Measurements from ENCODE around the gene GPR107.
A peak's percentile ranks its signal among the peaks of the same experiment; 100 is the strongest.

Gene GPR107

DNA sequence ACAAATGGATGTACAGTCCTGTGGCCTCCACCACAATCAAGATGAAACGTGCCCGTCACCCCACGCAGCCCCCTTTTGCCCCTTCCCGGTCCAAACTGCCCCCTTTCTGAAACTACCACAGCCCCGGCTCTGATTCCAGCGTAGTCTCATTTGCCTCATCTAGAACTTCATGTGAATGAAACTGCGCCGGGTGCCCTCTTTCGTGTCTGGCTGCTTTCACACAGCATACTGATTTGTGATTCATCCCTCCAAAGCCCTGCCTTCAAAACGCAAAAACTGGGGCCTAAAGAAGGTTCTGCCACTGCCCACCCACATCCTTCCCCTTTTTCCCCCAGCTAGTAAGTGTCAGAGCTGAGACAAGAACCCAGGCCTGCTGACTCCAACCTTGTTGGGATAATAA lies 87.0 kb downstream of the GPR107 start:
- peaks cover 4% of the 10 kb centered on the region for H3K27me3 Mint-ChIP-seq (ENCODE audit: low read depth)
- peak overlapping the region; percentile 86 to 93 (median 86) for H3K27ac Mint-ChIP-seq
- no peaks in the 10 kb centered on the region for H3K9me3 Mint-ChIP-seq
- TF ChIP-seq, protein P1, sequence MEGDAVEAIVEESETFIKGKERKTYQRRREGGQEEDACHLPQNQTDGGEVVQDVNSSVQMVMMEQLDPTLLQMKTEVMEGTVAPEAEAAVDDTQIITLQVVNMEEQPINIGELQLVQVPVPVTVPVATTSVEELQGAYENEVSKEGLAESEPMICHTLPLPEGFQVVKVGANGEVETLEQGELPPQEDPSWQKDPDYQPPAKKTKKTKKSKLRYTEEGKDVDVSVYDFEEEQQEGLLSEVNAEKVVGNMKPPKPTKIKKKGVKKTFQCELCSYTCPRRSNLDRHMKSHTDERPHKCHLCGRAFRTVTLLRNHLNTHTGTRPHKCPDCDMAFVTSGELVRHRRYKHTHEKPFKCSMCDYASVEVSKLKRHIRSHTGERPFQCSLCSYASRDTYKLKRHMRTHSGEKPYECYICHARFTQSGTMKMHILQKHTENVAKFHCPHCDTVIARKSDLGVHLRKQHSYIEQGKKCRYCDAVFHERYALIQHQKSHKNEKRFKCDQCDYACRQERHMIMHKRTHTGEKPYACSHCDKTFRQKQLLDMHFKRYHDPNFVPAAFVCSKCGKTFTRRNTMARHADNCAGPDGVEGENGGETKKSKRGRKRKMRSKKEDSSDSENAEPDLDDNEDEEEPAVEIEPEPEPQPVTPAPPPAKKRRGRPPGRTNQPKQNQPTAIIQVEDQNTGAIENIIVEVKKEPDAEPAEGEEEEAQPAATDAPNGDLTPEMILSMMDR (IDR thresholded peaks at IDR 0.05; ENCODE audit: unreplicated experiment in 3 of 3), result no peak
- H3K36me3 Mint-ChIP-seq (ENCODE audit: low read depth), result peaks cover 10% of the 10 kb centered on the region
- no peak overlapping the region for H3K4me3 Mint-ChIP-seq
- H3K4me1 Mint-ChIP-seq, result peaks cover 72% of the 10 kb centered on the region

DNA sequence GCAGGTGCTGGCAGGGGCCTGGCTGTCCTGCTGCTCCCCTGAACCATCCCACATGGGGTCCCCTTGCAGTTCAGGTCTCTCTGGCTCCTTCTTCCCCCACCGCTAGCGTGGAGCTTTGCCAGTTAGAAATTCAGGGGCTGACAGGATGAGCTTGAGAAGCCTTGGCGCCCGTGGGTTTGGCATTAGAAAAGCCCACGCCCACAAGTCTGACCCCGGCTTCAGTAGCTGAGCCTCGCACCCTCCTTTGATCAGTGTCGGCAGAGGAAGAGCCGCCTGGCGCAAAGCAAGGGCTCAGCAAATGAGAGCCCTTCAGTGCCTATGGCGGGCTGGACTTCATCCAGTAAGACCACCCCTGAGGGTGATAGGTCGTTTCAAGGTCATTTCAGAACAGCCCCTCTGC lies 88.3 kb downstream of the GPR107 start:
- H3K36me3 Mint-ChIP-seq (ENCODE audit: low read depth), result peaks cover 4% of the 10 kb centered on the region
- no peak overlapping the region for H3K4me3 Mint-ChIP-seq
- peaks cover 69% of the 10 kb centered on the region for H3K4me1 Mint-ChIP-seq
- TF ChIP-seq, protein P1 (IDR thresholded peaks at IDR 0.05; ENCODE audit: unreplicated experiment in 3 of 3), result no peak
- H3K9me3 Mint-ChIP-seq, result no peaks in the 10 kb centered on the region
- H3K27me3 Mint-ChIP-seq (ENCODE audit: low read depth), result peaks cover 14% of the 10 kb centered on the region
- no peak overlapping the region for H3K27ac Mint-ChIP-seq

DNA sequence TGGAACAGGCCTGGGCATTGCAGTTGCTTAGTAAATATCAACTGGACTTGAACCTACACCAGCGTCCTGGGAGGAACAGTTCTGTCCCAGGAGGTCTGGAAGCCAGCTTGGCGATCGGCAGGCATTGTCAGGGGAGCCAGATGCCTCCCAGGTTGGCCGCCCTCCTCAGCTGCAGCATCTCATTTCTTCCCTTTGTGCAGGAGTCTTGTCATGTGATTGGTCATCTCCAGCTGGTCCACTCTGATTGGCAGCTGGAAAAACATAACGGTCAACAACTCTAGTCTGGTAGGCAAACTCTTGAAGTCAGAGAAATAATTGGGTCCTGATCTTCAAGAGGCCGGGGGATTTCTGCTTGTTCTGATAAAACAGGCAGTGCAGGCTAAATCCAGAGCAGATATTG lies 88.9 kb downstream of the GPR107 start:
- Mint-ChIP-seq H3K4me3 (no peak overlapping the region), H3K9me3 (no peaks in the 10 kb centered on the region), H3K27ac (no peak overlapping the region), H3K27me3 (ENCODE audit: low read depth) (peaks cover 14% of the 10 kb centered on the region), H3K4me1 (peaks cover 63% of the 10 kb centered on the region), H3K36me3 (ENCODE audit: low read depth) (peaks cover under 1% of the 10 kb centered on the region)
- TF ChIP-seq, protein P1 (IDR thresholded peaks at IDR 0.05; ENCODE audit: unreplicated experiment in 3 of 3), result no peak

DNA sequence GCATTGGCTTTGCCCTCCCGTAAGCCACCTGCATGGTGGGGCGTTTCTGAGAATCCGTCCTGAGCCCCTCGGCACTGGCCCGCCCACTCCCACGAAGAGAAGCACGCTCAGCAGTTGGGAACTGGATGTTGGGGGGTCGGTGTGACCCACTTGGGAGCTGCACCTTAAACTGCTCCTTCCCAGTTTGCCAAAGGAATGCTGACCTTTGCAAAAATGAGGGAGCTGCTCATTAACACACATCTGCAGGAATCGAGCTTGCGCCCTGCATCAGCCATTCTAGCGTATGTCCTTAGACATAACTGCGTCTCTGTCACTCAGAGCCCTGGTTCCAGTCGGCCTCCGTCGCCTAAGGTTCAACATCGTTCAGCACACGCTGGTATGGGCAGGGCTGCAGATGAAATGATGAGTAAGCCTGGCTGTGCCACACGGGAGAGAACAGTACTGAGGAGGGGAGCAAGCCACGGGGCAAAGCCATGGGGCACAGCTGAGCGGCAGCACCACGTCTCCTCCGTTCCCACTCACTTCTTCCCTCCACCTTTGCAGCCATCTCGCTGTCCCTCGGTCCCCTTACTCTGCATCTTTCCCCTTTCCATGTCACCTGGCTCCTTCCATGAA lies 89.7 kb downstream of the GPR107 start:
- Mint-ChIP-seq H3K4me1 (peaks cover 56% of the 10 kb centered on the region), H3K27me3 (ENCODE audit: low read depth) (peaks cover 14% of the 10 kb centered on the region)
- TF ChIP-seq, protein P1 (IDR thresholded peaks at IDR 0.05; ENCODE audit: unreplicated experiment in 3 of 3), result no peak

DNA sequence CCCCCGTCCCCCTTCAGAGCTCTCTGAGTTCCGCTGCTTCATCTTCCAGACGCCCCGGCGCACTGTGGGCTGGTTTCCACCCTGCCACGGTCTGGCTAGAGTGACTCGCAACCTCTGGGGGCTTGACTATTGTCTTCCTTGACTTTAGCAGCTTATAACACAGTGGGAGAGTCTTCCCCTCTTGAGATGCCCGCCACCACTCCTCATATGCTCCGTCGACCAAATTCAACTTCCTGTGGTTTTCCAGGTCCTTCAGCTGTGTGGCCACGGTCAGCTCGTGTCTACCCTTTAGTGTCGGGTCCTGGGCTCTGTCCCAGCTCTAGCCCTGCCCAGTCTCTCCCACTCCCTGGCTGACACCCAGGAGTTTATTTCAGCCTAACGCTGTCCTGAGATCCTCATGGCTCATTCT lies 90.3 kb downstream of the GPR107 start:
- H3K27ac Mint-ChIP-seq, result peak overlapping the region; percentile 41 to 88 (median 59)
- peaks cover 51% of the 10 kb centered on the region for H3K4me1 Mint-ChIP-seq
- H3K4me3 Mint-ChIP-seq, result peak overlapping the region in 1 of 3 experiments; percentile 0
- H3K9me3 Mint-ChIP-seq, result no peaks in the 10 kb centered on the region
- no peaks in the 10 kb centered on the region for H3K36me3 Mint-ChIP-seq (ENCODE audit: low read depth)
- peaks cover 14% of the 10 kb centered on the region for H3K27me3 Mint-ChIP-seq (ENCODE audit: low read depth)
- TF ChIP-seq, protein P1 (IDR thresholded peaks at IDR 0.05; ENCODE audit: unreplicated experiment in 3 of 3), result no peak

More for the DNA sequence above, 89.7 kb downstream of the GPR107 start:
- Mint-ChIP-seq H3K4me3 (peak overlapping the region in 1 of 3 experiments; percentile 0), H3K9me3 (no peaks in the 10 kb centered on the region), H3K27ac (peak overlapping the region; percentile 41 to 88 (median 59)), H3K36me3 (ENCODE audit: low read depth) (no peaks in the 10 kb centered on the region)

DNA sequence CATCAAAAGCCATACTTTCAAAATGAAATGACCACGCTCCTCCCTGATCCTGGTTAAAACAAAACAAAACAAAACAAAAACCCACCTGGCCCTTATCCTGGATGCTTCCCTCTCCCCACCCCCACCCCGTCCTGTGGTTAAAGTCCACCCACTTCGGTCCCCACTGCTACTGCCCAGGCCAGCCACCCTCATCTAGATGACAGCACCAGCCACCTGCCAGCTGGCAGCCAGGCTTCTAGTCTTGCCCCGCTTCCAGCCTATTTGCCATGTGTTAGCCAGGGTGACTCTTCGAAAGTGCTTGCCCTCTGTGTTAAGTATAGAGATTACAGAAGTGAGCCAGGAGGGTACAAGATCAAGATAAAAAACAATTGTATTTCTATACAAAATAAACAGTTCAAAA lies 91.0 kb downstream of the GPR107 start:
- H3K4me3 Mint-ChIP-seq, result no peak overlapping the region
- TF ChIP-seq, protein P1 (IDR thresholded peaks at IDR 0.05; ENCODE audit: unreplicated experiment in 3 of 3), result no peak
- H3K27ac Mint-ChIP-seq, result peak overlapping the region in 1 of 3 experiments; percentile 14
- H3K9me3 Mint-ChIP-seq, result no peaks in the 10 kb centered on the region
- peaks cover 14% of the 10 kb centered on the region for H3K27me3 Mint-ChIP-seq (ENCODE audit: low read depth)
- H3K36me3 Mint-ChIP-seq (ENCODE audit: low read depth), result no peaks in the 10 kb centered on the region
- H3K4me1 Mint-ChIP-seq, result peaks cover 43% of the 10 kb centered on the region

All from nephron (organoid).